Measurements from ENCODE around the gene ANKRD30A.
"Not testable (repeated sequence)": the region's sequence is repeated elsewhere in the genome, so short reads cannot be mapped to it uniquely, and the experiment has no call there.

DNA sequence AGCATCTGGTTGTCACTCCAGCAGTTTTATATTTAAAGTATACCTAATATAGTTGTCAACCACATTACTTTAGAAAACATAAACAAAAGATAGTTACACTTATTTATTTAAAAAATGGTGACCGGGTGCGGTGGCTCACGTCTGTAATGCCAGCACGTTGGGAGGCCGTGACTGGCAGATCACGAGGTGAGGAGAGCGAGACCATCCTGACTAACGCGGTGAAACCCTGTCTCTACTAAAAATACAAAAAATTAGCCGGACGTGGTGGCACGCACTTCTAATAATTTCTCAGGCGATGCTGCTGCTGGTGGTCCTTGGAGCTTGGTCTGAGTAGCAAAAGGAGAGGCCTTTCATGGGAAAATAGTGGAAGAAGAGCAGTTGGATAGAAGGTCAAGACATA lies 46.5 kb downstream of the ANKRD30A start:
- not testable (repeated sequence) for TF ChIP-seq EZH2 (IDR thresholded peaks at IDR 0.05; ENCODE audit: borderline replicate concordance, insufficient read depth, low read length, poor library complexity, severe bottlenecking); POLR2AphosphoS5 (IDR thresholded peaks at IDR 0.05); EP300 (conservative IDR thresholded peaks at IDR 0.05; ENCODE audit: poor library complexity, severe bottlenecking)
- TF ChIP-seq, protein P1, sequence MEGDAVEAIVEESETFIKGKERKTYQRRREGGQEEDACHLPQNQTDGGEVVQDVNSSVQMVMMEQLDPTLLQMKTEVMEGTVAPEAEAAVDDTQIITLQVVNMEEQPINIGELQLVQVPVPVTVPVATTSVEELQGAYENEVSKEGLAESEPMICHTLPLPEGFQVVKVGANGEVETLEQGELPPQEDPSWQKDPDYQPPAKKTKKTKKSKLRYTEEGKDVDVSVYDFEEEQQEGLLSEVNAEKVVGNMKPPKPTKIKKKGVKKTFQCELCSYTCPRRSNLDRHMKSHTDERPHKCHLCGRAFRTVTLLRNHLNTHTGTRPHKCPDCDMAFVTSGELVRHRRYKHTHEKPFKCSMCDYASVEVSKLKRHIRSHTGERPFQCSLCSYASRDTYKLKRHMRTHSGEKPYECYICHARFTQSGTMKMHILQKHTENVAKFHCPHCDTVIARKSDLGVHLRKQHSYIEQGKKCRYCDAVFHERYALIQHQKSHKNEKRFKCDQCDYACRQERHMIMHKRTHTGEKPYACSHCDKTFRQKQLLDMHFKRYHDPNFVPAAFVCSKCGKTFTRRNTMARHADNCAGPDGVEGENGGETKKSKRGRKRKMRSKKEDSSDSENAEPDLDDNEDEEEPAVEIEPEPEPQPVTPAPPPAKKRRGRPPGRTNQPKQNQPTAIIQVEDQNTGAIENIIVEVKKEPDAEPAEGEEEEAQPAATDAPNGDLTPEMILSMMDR (IDR thresholded peaks at IDR 0.05; ENCODE audit: poor library complexity, severe bottlenecking): not testable (repeated sequence)

All from neural cell (in vitro differentiated cells).